GM12878 (cell line): Measurements from ENCODE around the gene SELENOH. TPM values are rescaled to one million over a fixed set of nuclear protein-coding genes. Genes with fewer than 3 reads are reported as not detected.
A peak's percentile ranks its signal among the peaks of the same experiment; 100 is the strongest.

ENCODE experiments used
- BACH1 ChIP-seq: fragments of 450-650 bp; IDR thresholded peaks from 2 replicates; pipeline ENCODE4 v1.6.1; 2017; ENCODE audit warnings: mild to moderate bottlenecking, borderline replicate concordance
- BHLHE40 ChIP-seq, 2 experiments: fragments of 450-650 bp in 1 of 2; IDR thresholded peaks; 2 replicates each; pipeline ENCODE4 v1.6.1; 2011 to 2017; ENCODE audit warnings: low read depth in 2 of 2, borderline replicate concordance in 1 of 2, improper control_type of control experiment in 1 of 2, low read length in 1 of 2, mild to moderate bottlenecking in 1 of 2
- CEBPB ChIP-seq, 2 experiments: fragments of 150-350 bp in 1 of 2; IDR thresholded peaks; 2 replicates each; pipeline ENCODE4 v1.6.1; 2012 to 2014; ENCODE audit warnings: low read depth in 2 of 2, low read length in 2 of 2, borderline replicate concordance in 1 of 2, inconsistent platforms in 1 of 2
- CHD2 ChIP-seq: IDR thresholded peaks from 2 replicates; pipeline ENCODE4 v1.6.1; 2011; ENCODE audit warnings: low read depth, low read length, improper control_type of control experiment, borderline replicate concordance
- GABPA ChIP-seq: IDR thresholded peaks from 2 replicates; pipeline ENCODE4 v1.6.1; 2014; ENCODE audit warnings: antibody characterized with exemption, low read depth, mild to moderate bottlenecking, inconsistent platforms
- HDAC2 ChIP-seq: fragments of 200-600 bp; sonication (generic); IDR thresholded peaks from 2 replicates; pipeline ENCODE4 v1.6.1; 2017
- MEF2A ChIP-seq: IDR thresholded peaks from 2 replicates; pipeline ENCODE4 v1.6.1; 2011; ENCODE audit warnings: low read depth, mild to moderate bottlenecking, low read length, moderate library complexity; ENCODE audit not compliant: insufficient read depth
- MEF2B ChIP-seq: fragments of 450-650 bp; IDR thresholded peaks from 2 replicates; pipeline ENCODE4 v1.6.1; 2018; ENCODE audit warnings: mild to moderate bottlenecking, moderate library complexity; ENCODE audit not compliant: partially characterized antibody, poor library complexity, severe bottlenecking
- MXI1 ChIP-seq: fragments of 150-350 bp; IDR thresholded peaks from 2 replicates; pipeline ENCODE4 v1.6.1; 2011; ENCODE audit warnings: low read depth, mild to moderate bottlenecking, inconsistent platforms, low read length, improper control_type of control experiment
- NR2F1 ChIP-seq: fragments of 450-650 bp; conservative IDR thresholded peaks from 2 replicates; pipeline ENCODE4 v1.6.1; 2017; ENCODE audit warnings: mild to moderate bottlenecking
- PAX5 ChIP-seq: IDR thresholded peaks from 2 replicates; pipeline ENCODE4 v1.6.1; 2011; ENCODE audit warnings: low read depth, low read length, borderline replicate concordance
- RELB ChIP-seq: fragments of 450-650 bp; IDR thresholded peaks from 2 replicates; pipeline ENCODE4 v1.6.1; 2017; ENCODE audit warnings: low read depth, mild to moderate bottlenecking, moderate library complexity
- RUNX3 ChIP-seq: IDR thresholded peaks from 2 replicates; pipeline ENCODE4 v1.6.1; 2012; ENCODE audit warnings: low read length, inconsistent platforms
- SMAD1 ChIP-seq: fragments of 450-650 bp; IDR thresholded peaks from 2 replicates; pipeline ENCODE4 v1.6.1; 2018; ENCODE audit warnings: mild to moderate bottlenecking, low read depth; ENCODE audit not compliant: partially characterized antibody
- SPI1 ChIP-seq: IDR thresholded peaks from 2 replicates; pipeline ENCODE4 v1.6.1; 2011; ENCODE audit warnings: low read depth, mild to moderate bottlenecking, low read length, moderate library complexity, borderline replicate concordance; ENCODE audit not compliant: insufficient read depth
- STAT1 ChIP-seq: fragments of 450-650 bp; conservative IDR thresholded peaks from 2 replicates; pipeline ENCODE4 v1.6.1; 2014; ENCODE audit warnings: antibody characterized with exemption, mild to moderate bottlenecking
- TCF7 ChIP-seq: IDR thresholded peaks from 2 replicates; pipeline ENCODE4 v1.6.1; 2014; ENCODE audit warnings: antibody characterized with exemption, borderline replicate concordance
- ZNF207 ChIP-seq: fragments of 450-650 bp; IDR thresholded peaks from 2 replicates; pipeline ENCODE4 v1.6.1; 2014; ENCODE audit warnings: antibody characterized with exemption, mild to moderate bottlenecking, borderline replicate concordance
- ZNF687 ChIP-seq: fragments of 450-650 bp; IDR thresholded peaks from 2 replicates; pipeline ENCODE4 v1.6.1; 2017; ENCODE audit warnings: mild to moderate bottlenecking, moderate library complexity
- polyA plus RNA-seq, 11 experiments: library from polyadenylated mRNA; depleted of rRNA in 4 of 11; unstranded in 6 of 11; stranded (reverse) in 5 of 11; fragments of >200 nt; fragmentation: Nextera tagmentation in 4 of 11; fragmentation: Illumina TruSeq in 1 of 11; extraction: Ambion mirVana in 4 of 11; extraction: Trizol in 1 of 11; gene quantifications; 1 replicate in 1 of 11; 2 replicates in 10 of 11; pipeline versions ENCODE4 v1.2.1 to v1.2.3, GENCODE V29; 2011 to 2016; ENCODE audit warnings: inconsistent platforms in 2 of 11, missing spikeins in 2 of 11, low read depth in 1 of 11
- total RNA-seq, 4 experiments: library from RNA; depleted of rRNA in 3 of 4; stranded (reverse); fragments of >200 nt in 3 of 4; fragmentation: Illumina TruSeq in 1 of 4; extraction: Trizol in 1 of 4; gene quantifications; 2 replicates each; pipeline versions ENCODE4 v1.2.1 to v1.2.3, GENCODE V29; 2013 to 2021
- TF ChIP-seq, protein P1 (sequence below): fragments of 450-650 bp; IDR thresholded peaks from 2 replicates; pipeline ENCODE4 v1.6.1; 2017; ENCODE audit warnings: mild to moderate bottlenecking, low read depth, inconsistent platforms; ENCODE audit not compliant: poor library complexity, severe bottlenecking

SELENOH gene
- total and polyA plus RNA-seq, 10 of the 15 experiments (the other 5 are each of a cell fraction or from before 2014, with no cell fraction given), result 20.3 to 458 (median 200) TPM

DNA sequence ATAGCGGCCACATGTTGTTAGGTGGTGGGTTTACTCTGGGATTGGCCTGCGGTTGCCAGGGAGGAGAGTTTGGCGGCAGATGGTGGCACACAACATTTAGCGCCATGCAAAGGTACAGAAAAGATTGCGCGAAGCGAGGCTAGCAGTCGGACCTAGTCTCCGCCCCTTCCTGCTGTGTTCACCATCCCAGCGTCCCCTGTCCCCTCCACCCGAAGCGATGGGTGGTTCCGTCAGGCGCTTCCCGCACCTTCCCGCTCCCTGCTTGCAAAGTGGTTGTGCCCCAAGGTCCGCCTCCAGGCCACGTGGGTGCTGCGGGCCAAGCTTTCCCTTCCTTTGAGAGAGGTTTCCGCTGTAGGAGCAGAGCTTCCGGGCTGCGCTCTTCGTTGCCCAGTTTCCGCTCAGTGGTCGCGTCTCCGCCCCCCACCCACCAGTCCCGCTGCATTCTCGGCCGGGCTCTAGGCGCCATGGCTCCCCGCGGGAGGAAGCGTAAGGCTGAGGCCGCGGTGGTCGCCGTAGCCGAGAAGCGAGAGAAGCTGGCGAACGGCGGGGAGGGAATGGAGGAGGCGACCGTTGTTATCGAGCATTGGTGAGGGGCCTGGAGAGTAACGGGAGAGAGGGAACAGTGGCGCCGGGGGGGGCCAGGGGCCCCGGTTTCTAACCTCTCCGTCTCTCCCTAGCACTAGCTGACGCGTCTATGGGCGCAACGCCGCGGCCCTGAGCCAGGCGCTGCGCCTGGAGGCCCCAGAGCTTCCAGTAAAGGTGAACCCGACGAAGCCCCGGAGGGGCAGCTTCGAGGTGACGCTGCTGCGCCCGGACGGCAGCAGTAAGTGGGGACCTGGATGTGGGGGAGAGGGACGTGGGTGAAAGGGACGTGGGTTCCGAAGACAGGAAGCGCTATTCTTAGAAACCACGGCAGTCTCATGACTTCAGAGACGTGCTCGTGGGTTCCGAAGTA lies at the start of gene SELENOH (continued):
- TF ChIP-seq MXI1 (peak; percentile 93), NR2F1 (peak; percentile 77), HDAC2 (no peak), BHLHE40 (IDR thresholded peaks at IDR 0.05; ENCODE audit: borderline replicate concordance in 1 of 2, low read depth in 2 of 2, low read length in 1 of 2) (peak; percentile 87 to 88), CEBPB (IDR thresholded peaks at IDR 0.05; ENCODE audit: borderline replicate concordance in 1 of 2, low read depth in 2 of 2, low read length in 2 of 2) (no peak), BACH1 (peak; percentile 58), ZNF687 (peak; percentile 68; the same call in 1 of the 2 replicates), SPI1 (peak; percentile 20; the same call in 1 of the 2 replicates), TCF7 (no peak; the same call in 1 of the 2 replicates), CHD2 (peak; percentile 88), PAX5 (peak; percentile 63; the same call in 1 of the 2 replicates), SMAD1 (no peak), MEF2B (peak; percentile 65), MEF2A (peak; percentile 83), STAT1 (no peak; the same call in 1 of the 2 replicates), GABPA (peak; percentile 95), ZNF207 (peak; percentile 92), RELB (peak; percentile 90), RUNX3 (peak; percentile 85)
- TF ChIP-seq, protein P1, sequence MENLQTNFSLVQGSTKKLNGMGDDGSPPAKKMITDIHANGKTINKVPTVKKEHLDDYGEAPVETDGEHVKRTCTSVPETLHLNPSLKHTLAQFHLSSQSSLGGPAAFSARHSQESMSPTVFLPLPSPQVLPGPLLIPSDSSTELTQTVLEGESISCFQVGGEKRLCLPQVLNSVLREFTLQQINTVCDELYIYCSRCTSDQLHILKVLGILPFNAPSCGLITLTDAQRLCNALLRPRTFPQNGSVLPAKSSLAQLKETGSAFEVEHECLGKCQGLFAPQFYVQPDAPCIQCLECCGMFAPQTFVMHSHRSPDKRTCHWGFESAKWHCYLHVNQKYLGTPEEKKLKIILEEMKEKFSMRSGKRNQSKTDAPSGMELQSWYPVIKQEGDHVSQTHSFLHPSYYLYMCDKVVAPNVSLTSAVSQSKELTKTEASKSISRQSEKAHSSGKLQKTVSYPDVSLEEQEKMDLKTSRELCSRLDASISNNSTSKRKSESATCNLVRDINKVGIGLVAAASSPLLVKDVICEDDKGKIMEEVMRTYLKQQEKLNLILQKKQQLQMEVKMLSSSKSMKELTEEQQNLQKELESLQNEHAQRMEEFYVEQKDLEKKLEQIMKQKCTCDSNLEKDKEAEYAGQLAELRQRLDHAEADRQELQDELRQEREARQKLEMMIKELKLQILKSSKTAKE, result peak; percentile 65
